Measurements from ENCODE around the gene RAP1GAP2. TPM values are rescaled to one million over a fixed set of nuclear protein-coding genes. Genes with fewer than 3 reads are reported as not detected.
"Not testable (repeated sequence)": the region's sequence is repeated elsewhere in the genome, so short reads cannot be mapped to it uniquely, and the experiment has no call there.

The RAP1GAP2 gene
- total RNA-seq, 2 experiments from 2014 or later: 11.3 to 28.2 TPM

DNA sequence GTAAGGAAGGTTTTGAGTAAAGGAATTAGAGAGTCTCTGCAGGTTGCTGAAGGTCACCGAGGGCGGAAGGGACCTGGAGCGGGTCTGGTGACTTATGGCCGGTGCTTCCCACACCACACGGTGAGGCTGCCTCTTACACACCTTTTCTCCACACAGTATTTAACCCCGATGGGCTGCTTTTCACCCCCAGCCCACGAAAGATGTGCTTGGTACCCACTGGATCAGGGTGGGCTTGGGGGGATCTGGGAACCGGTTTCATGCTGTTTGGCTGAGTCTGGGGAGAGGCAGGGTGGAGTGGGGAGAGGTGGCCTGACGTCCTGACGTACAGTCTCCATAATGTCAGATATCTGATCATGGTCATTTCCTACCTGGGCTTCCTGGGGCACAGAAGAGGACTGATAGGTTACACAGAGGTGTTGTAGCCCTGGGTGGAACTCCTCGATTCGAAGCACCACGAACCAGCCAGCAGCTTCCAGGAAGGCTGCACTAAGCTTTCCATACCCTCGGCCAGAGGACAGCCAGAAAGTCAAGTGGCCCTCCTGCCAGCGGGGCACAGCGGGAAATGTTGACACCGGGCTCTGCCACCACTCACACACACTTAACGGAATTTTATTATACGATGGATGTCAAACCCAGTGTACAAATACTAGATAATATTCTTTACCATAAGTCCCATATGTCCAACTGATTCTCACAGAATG, 233.1 kb downstream of the RAP1GAP2 start:
- H3K79me2 ChIP-seq (ENCODE audit: insufficient read depth, low read depth, low read length): no peaks in the 10 kb centered on the region
- no peak overlapping the region for H3K4me3 ChIP-seq (ENCODE audit: low read depth, low read length, poor library complexity, severe bottlenecking)
- peaks cover under 1% of the 10 kb centered on the region; the same call in 1 of the 2 replicates for H3K9me3 ChIP-seq (ENCODE audit: low read length)
- no peak for TF ChIP-seq EZH2phosphoT487 (IDR thresholded peaks at IDR 0.05; ENCODE audit: borderline replicate concordance, low read depth, low read length)
- TF ChIP-seq, protein P1, sequence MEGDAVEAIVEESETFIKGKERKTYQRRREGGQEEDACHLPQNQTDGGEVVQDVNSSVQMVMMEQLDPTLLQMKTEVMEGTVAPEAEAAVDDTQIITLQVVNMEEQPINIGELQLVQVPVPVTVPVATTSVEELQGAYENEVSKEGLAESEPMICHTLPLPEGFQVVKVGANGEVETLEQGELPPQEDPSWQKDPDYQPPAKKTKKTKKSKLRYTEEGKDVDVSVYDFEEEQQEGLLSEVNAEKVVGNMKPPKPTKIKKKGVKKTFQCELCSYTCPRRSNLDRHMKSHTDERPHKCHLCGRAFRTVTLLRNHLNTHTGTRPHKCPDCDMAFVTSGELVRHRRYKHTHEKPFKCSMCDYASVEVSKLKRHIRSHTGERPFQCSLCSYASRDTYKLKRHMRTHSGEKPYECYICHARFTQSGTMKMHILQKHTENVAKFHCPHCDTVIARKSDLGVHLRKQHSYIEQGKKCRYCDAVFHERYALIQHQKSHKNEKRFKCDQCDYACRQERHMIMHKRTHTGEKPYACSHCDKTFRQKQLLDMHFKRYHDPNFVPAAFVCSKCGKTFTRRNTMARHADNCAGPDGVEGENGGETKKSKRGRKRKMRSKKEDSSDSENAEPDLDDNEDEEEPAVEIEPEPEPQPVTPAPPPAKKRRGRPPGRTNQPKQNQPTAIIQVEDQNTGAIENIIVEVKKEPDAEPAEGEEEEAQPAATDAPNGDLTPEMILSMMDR (conservative IDR thresholded peaks at IDR 0.05; ENCODE audit: low read length): no peak
- intact Hi-C loops (cut with micrococcal nuclease; ENCODE audit: unreplicated experiment): no loop called here
- H3K4me2 ChIP-seq (ENCODE audit: low read length): no peak overlapping the region
- H3K9me2 ChIP-seq (ENCODE audit: insufficient read depth, low read length): no peaks in the 10 kb centered on the region
- no peak overlapping the region for H3K27ac ChIP-seq (ENCODE audit: low read depth, low read length, poor library complexity, severe bottlenecking)
- POLR2A ChIA-PET: no interaction called here
- H4K20me1 ChIP-seq (ENCODE audit: insufficient read depth, low read length): no peaks in the 10 kb centered on the region
- H2AFZ ChIP-seq (ENCODE audit: low read length): no peak overlapping the region
- CTCF ChIA-PET (ENCODE audit: unreplicated experiment): no interaction called here
- BruUV-seq (replicated peaks): no TSS peak
- peaks cover 38% of the 10 kb centered on the region for H3K36me3 ChIP-seq (ENCODE audit: insufficient read depth, low read length)
- no peak for DNase-seq (ENCODE audit: low spot score)
- no peaks in the 10 kb centered on the region for H3K4me1 ChIP-seq (ENCODE audit: insufficient read depth, low read length, poor library complexity, severe bottlenecking)

DNA sequence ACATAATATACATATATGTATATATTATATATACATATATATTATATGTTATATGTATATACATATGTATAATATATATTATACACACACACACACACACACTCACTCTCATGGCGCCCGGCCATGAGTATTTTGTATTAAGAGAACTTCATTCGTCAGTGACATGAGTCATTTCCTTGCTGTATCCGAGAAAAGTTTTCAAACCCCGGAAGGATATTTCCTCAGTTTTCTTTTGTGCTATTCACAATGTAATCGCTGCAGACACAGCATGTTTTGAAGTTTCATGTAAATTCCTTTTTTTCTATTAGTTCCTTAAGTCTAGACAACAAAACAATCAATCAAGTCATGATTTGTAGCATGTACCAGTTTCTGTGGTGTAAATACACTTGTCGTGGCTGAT, 233.9 kb downstream of the RAP1GAP2 start:
- no peak overlapping the region for H3K27ac ChIP-seq (ENCODE audit: low read depth, low read length, poor library complexity, severe bottlenecking)
- H3K4me3 ChIP-seq (ENCODE audit: low read depth, low read length, poor library complexity, severe bottlenecking): no peak overlapping the region
- H3K79me2 ChIP-seq (ENCODE audit: insufficient read depth, low read depth, low read length): no peaks in the 10 kb centered on the region
- no peaks in the 10 kb centered on the region for H3K9me2 ChIP-seq (ENCODE audit: insufficient read depth, low read length)
- H4K20me1 ChIP-seq (ENCODE audit: insufficient read depth, low read length): no peaks in the 10 kb centered on the region
- no peaks in the 10 kb centered on the region for H3K9me3 ChIP-seq (ENCODE audit: low read length)
- TF ChIP-seq, protein P1 (conservative IDR thresholded peaks at IDR 0.05; ENCODE audit: low read length): no peak
- no peak for TF ChIP-seq EZH2phosphoT487 (IDR thresholded peaks at IDR 0.05; ENCODE audit: borderline replicate concordance, low read depth, low read length)
- POLR2A ChIA-PET: interaction anchor here (0.7 kb wide), 1 partner anchor 10 kb away, joined by 4 read pairs; no protein-coding TSS in a partner anchor
- H3K4me2 ChIP-seq (ENCODE audit: low read length): no peak overlapping the region
- CTCF ChIA-PET (ENCODE audit: unreplicated experiment): no interaction called here
- intact Hi-C loops (cut with micrococcal nuclease; ENCODE audit: unreplicated experiment): no loop called here
- no peaks in the 10 kb centered on the region for H3K4me1 ChIP-seq (ENCODE audit: insufficient read depth, low read length, poor library complexity, severe bottlenecking)
- BruUV-seq (replicated peaks): no TSS peak
- H2AFZ ChIP-seq (ENCODE audit: low read length): no peak overlapping the region
- H3K36me3 ChIP-seq (ENCODE audit: insufficient read depth, low read length): peaks cover 32% of the 10 kb centered on the region; the same call in 1 of the 2 replicates
- DNase-seq (ENCODE audit: low spot score): no peak

DNA sequence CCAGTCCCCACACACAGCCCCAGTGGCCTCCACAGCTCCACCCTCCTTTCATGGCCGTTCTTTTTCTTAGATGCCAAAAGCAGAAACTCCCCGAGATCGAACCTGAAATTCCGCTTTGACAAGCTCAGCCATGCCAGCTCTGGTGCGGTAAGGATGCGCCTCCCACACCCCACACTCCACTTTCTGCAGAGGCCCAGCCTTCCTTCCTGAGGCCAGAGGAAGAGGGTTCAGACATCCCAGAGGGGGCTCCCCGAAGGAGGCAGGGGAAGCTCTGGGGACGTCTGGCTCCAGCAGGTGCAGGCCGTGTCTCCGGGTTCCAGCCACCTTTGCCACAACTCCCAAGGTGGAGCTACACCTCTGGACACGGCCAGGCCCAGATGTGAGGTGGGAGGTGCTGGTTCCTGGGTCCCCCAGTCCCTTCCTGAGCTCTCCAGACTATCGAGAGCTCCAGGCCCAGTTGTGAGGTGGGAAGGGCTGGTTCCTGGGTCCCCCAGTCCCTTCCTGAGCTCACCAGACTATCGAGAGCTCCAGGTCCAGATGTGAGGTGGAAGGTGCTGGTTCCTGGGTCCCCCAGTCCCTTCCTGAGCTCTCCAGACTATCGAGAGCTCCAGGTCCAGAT, 234.7 kb downstream of the RAP1GAP2 start:
- H3K36me3 ChIP-seq (ENCODE audit: insufficient read depth, low read length): peaks cover 29% of the 10 kb centered on the region; the same call in 1 of the 2 replicates
- H3K9me3 ChIP-seq (ENCODE audit: low read length); BruUV-seq (replicated peaks); H3K4me1 ChIP-seq (ENCODE audit: insufficient read depth, low read length, poor library complexity, severe bottlenecking); POLR2A ChIA-PET; H3K4me2 ChIP-seq (ENCODE audit: low read length); H2AFZ ChIP-seq (ENCODE audit: low read length); H3K9me2 ChIP-seq (ENCODE audit: insufficient read depth, low read length); DNase-seq (ENCODE audit: low spot score); intact Hi-C loops (cut with micrococcal nuclease; ENCODE audit: unreplicated experiment); H3K4me3 ChIP-seq (ENCODE audit: low read depth, low read length, poor library complexity, severe bottlenecking); H3K27ac ChIP-seq (ENCODE audit: low read depth, low read length, poor library complexity, severe bottlenecking); H4K20me1 ChIP-seq (ENCODE audit: insufficient read depth, low read length); H3K79me2 ChIP-seq (ENCODE audit: insufficient read depth, low read depth, low read length): not testable (repeated sequence)
- CTCF ChIA-PET (ENCODE audit: unreplicated experiment): interaction anchor here (1.1 kb wide), 1 partner anchor 10 kb away, joined by 4 read pairs; no protein-coding TSS in a partner anchor
